Natural killer cell (primary cell): ENCODE measurements around the gene FBXW11. TPM values are rescaled to one million over a fixed set of nuclear protein-coding genes. Genes with fewer than 3 reads are reported as not detected.

Experiments
- ATAC-seq, 3 donors: fragments of 150-1000 bp in 2 of 3; fragments of 200-7000 bp in 1 of 3; cut with Tn5 transposase; 1 replicate in 1 of 3; 2 replicates in 2 of 3; pipeline ENCODE4 v1.10.0; 2021; ENCODE audit warnings: mild to moderate bottlenecking in 2 of 3, moderate library complexity in 2 of 3
- DNase-seq, 2 donors: peaks; one replicate each; pipeline versions ENCODE4 v3.0.0 to v3.0.0-alpha.2; 2013 to 2021; ENCODE audit warnings: mixed read lengths in 1 of 2
- H3K27ac ChIP-seq: one replicate; pipeline ENCODE4 v1.5.1; 2013; ENCODE audit warnings: mild to moderate bottlenecking, low read length
- H3K27me3 ChIP-seq: one replicate; pipeline ENCODE4 v1.6.1; 2013; ENCODE audit warnings: low read length; ENCODE audit not compliant: control insufficient read depth, insufficient read depth
- H3K36me3 ChIP-seq: one replicate; pipeline ENCODE4 v1.6.1; 2013; ENCODE audit warnings: low read length; ENCODE audit not compliant: control insufficient read depth, insufficient read depth
- H3K4me1 ChIP-seq: one replicate; pipeline ENCODE4 v1.6.1; 2013; ENCODE audit warnings: low read length; ENCODE audit not compliant: control insufficient read depth, insufficient read depth
- H3K4me3 ChIP-seq: one replicate; pipeline ENCODE4 v1.5.1; 2013; ENCODE audit warnings: low read length
- H3K9me3 ChIP-seq: one replicate; pipeline ENCODE4 v1.6.1; 2013; ENCODE audit warnings: low read length; ENCODE audit not compliant: control insufficient read depth, insufficient read depth
- H3K27ac Mint-ChIP-seq, 2 donors: one replicate each; pipeline ENCODE4 v1.8.0; 2022; ENCODE audit warnings: mild to moderate bottlenecking in 2 of 2, mixed read lengths in 2 of 2, moderate library complexity in 1 of 2
- H3K27me3 Mint-ChIP-seq, 2 donors: one replicate each; pipeline ENCODE4 v1.8.0; 2022; ENCODE audit warnings: low read depth in 2 of 2, mixed read lengths in 2 of 2
- H3K36me3 Mint-ChIP-seq: one replicate; pipeline ENCODE4 v1.8.0; 2022; ENCODE audit warnings: mixed read lengths
- H3K4me1 Mint-ChIP-seq, 2 donors: one replicate each; pipeline ENCODE4 v1.8.0; 2022; ENCODE audit warnings: mixed read lengths in 2 of 2
- H3K4me3 Mint-ChIP-seq: one replicate; pipeline ENCODE4 v1.8.0; 2022; ENCODE audit warnings: mild to moderate bottlenecking, moderate library complexity, mixed read lengths
- H3K9me3 Mint-ChIP-seq, 2 donors: one replicate each; pipeline ENCODE4 v1.8.0; 2022; ENCODE audit warnings: mixed read lengths in 2 of 2
- CTCF ChIP-seq: fragments of 200-600 bp; IDR thresholded peaks from one replicate; pipeline ENCODE4 v1.8.0; 2022; ENCODE audit warnings: antibody characterized with exemption
- WGBS: methylation state at CpG from one replicate; pipeline ENCODE4 v1.1.7; 2013; ENCODE audit warnings: missing lambda C conversion rate; ENCODE audit not compliant: insufficient coverage; 5-methylcytosine and 5-hydroxymethylcytosine counted together
- intact Hi-C: fragments of 100-400 bp; cut with micrococcal nuclease; formaldehyde crosslinking; loops from one replicate; pipeline ENCODE4 v1.14.2; 2022
- total RNA-seq, 4 donors: library from RNA; stranded (reverse); fragments of 120-200 nt in 1 of 4; gene quantifications; one replicate each; pipeline versions ENCODE4 v1.2.3 to v1.2.4, GENCODE V29; 2013 to 2022

FBXW11 gene
- total RNA-seq, 3 donors from 2014 or later (not counting 1 experiment from before 2014, with no cell fraction given) = 26.7 to 40.3 (median 39.5) TPM

GRCh38 chr5:171849585-171850323, 156.7 kb downstream of the FBXW11 start:
- Histone ChIP-seq H3K9me3 (no peaks in the 10 kb centered on the region), H3K4me1 (peaks cover 8% of the 10 kb centered on the region), H3K27ac (no peak overlapping the region), H3K4me3 (no peak overlapping the region), H3K27me3 (no peaks in the 10 kb centered on the region), H3K36me3 (no peaks in the 10 kb centered on the region)
- DNase-seq = no peak
- WGBS = 98% methylated on average over 14 of the region's 14 CpGs
- Mint-ChIP-seq H3K9me3 (no peaks in the 10 kb centered on the region), H3K36me3 (no peaks in the 10 kb centered on the region), H3K27ac (no peak overlapping the region), H3K4me3 (no peak overlapping the region), H3K27me3 (no peaks in the 10 kb centered on the region), H3K4me1 (peaks cover 3 to 5% of the 10 kb centered on the region in 2 donors)
- ATAC-seq = no peak
- TF ChIP-seq CTCF = no peak
- intact Hi-C loops = no loop called here

GRCh38 chr5:171848911-171849520, 157.4 kb downstream of the FBXW11 start:
- no peak overlapping the region for H3K27ac Mint-ChIP-seq
- H3K4me1 Mint-ChIP-seq = no peaks in the 10 kb centered on the region
- no peaks in the 10 kb centered on the region for H3K27me3 Mint-ChIP-seq
- H3K4me3 Mint-ChIP-seq = no peak overlapping the region
- no peak overlapping the region for H3K27ac ChIP-seq
- H3K36me3 ChIP-seq = no peaks in the 10 kb centered on the region
- no peaks in the 10 kb centered on the region for H3K27me3 ChIP-seq
- 94% methylated on average over 6 of the region's 6 CpGs for WGBS
- no peak for DNase-seq
- ATAC-seq = no peak
- no peak overlapping the region for H3K4me3 ChIP-seq
- no peak for TF ChIP-seq CTCF
- intact Hi-C loops = no loop called here
- no peaks in the 10 kb centered on the region for H3K9me3 ChIP-seq
- peaks cover 8% of the 10 kb centered on the region for H3K4me1 ChIP-seq
- H3K36me3 Mint-ChIP-seq = no peaks in the 10 kb centered on the region
- H3K9me3 Mint-ChIP-seq = no peaks in the 10 kb centered on the region

GRCh38 chr5:171848486-171848885, 158.0 kb downstream of the FBXW11 start:
- Mint-ChIP-seq H3K9me3 (no peaks in the 10 kb centered on the region), H3K27me3 (no peaks in the 10 kb centered on the region), H3K27ac (no peak overlapping the region), H3K4me1 (no peaks in the 10 kb centered on the region), H3K36me3 (no peaks in the 10 kb centered on the region), H3K4me3 (no peak overlapping the region)
- Histone ChIP-seq H3K4me1 (peaks cover 8% of the 10 kb centered on the region), H3K27ac (no peak overlapping the region), H3K4me3 (no peak overlapping the region), H3K9me3 (no peaks in the 10 kb centered on the region), H3K27me3 (no peaks in the 10 kb centered on the region), H3K36me3 (no peaks in the 10 kb centered on the region)
- TF ChIP-seq CTCF = no peak
- no peak for ATAC-seq
- intact Hi-C loops = no loop called here
- DNase-seq = no peak
- WGBS = 17% methylated on average over 2 of the region's 5 CpGs
